SK-N-SH treated with all-trans-retinoic acid at 6 μM for 48 hours (cell line): Measurements from ENCODE around the gene PSME1.

Experiments
- CSDC2 ChIP-seq: fragments of 250-450 bp; sonication (Bioruptor Pico); IDR thresholded peaks from 2 replicates; pipeline ENCODE4 v1.5.0; 2020; ENCODE audit warnings: mild to moderate bottlenecking, moderate library complexity
- OSR1 ChIP-seq: fragments of 250-450 bp; sonication (Bioruptor Pico); IDR thresholded peaks from 2 replicates; pipeline ENCODE4 v1.8.0; 2022; ENCODE audit warnings: moderate library complexity, mild to moderate bottlenecking, inconsistent platforms
- POU6F1 ChIP-seq: fragments of 250-450 bp; sonication (Bioruptor Pico); IDR thresholded peaks from 2 replicates; pipeline ENCODE4 v1.8.0; 2021; ENCODE audit warnings: low read depth, mild to moderate bottlenecking, moderate library complexity, borderline replicate concordance
- PPARA ChIP-seq: fragments of 250-450 bp; sonication (Bioruptor Pico); IDR thresholded peaks from 2 replicates; pipeline ENCODE4 v1.5.0; 2020; ENCODE audit warnings: mild to moderate bottlenecking, borderline replicate concordance
- TCF4 ChIP-seq: fragments of 250-450 bp; sonication (Bioruptor Pico); IDR thresholded peaks from 2 replicates; pipeline ENCODE4 v1.8.0; 2021; ENCODE audit warnings: mild to moderate bottlenecking, moderate library complexity, borderline replicate concordance
- TSHZ2 ChIP-seq: fragments of 250-450 bp; sonication (Bioruptor Pico); IDR thresholded peaks from 2 replicates; pipeline ENCODE4 v1.5.0; 2020; ENCODE audit warnings: mild to moderate bottlenecking, moderate library complexity
- ZFP30 ChIP-seq: fragments of 450-650 bp; formaldehyde crosslinking; IDR thresholded peaks from 2 replicates; pipeline ENCODE4 v1.5.0; 2022; ENCODE audit warnings: mild to moderate bottlenecking, moderate library complexity
- ZNF565 ChIP-seq: fragments of 450-650 bp; formaldehyde crosslinking; conservative IDR thresholded peaks from 2 replicates; pipeline ENCODE4 v1.5.0; 2020; ENCODE audit warnings: low read depth, mild to moderate bottlenecking, moderate library complexity
- ZNF70 ChIP-seq: fragments of 450-650 bp; formaldehyde crosslinking; IDR thresholded peaks from 2 replicates; pipeline ENCODE4 v1.5.0; 2020; ENCODE audit warnings: mild to moderate bottlenecking, moderate library complexity

- TF ChIP-seq TCF4 (CRISPR knock-in tag): no peak
- TF ChIP-seq ZNF70 (CRISPR knock-in tag): no peak
- no peak for TF ChIP-seq OSR1 (CRISPR knock-in tag)
- TF ChIP-seq CSDC2: no peak
- TF ChIP-seq TSHZ2 (CRISPR knock-in tag): no peak
- no peak for TF ChIP-seq POU6F1
- no peak for TF ChIP-seq PPARA
- TF ChIP-seq ZFP30 (CRISPR knock-in tag): no peak
- no peak for TF ChIP-seq ZNF565 (CRISPR knock-in tag)
These were observed 45.5 kb downstream of the PSME1 start for GRCh38 chr14:24181371-24182077.
